RWPE2 (cell line): ENCODE measurements around the gene SUPT3H.

ENCODE experiments used
- ATAC-seq: fragments of 200-7000 bp; cut with Tn5 transposase; 3 replicates; pipeline ENCODE4 v1.9.1; 2021; ENCODE audit warnings: low read depth
- DNase-seq: peaks from one replicate; pipeline ENCODE4 v3.0.0-alpha.2; 2020; ENCODE audit warnings: low spot score
- H3K27ac ChIP-seq: fragments of 450-650 bp; 2 replicates; pipeline ENCODE4 v1.5.1; 2017; ENCODE audit warnings: mild to moderate bottlenecking; ENCODE audit not compliant: poor library complexity, severe bottlenecking
- H3K27me3 ChIP-seq: fragments of 250-450 bp; sonication (Bioruptor Pico); 2 replicates; pipeline ENCODE4 v1.5.1; 2021; ENCODE audit warnings: mild to moderate bottlenecking, moderate library complexity; ENCODE audit not compliant: insufficient read depth, poor library complexity, severe bottlenecking
- H3K36me3 ChIP-seq: fragments of 250-450 bp; sonication (Bioruptor Pico); 2 replicates; pipeline ENCODE4 v1.5.1; 2020; ENCODE audit warnings: low read depth, mild to moderate bottlenecking, moderate library complexity
- H3K4me1 ChIP-seq: fragments of 250-450 bp; sonication (Bioruptor Pico); 2 replicates; pipeline ENCODE4 v1.5.1; 2021; ENCODE audit warnings: mild to moderate bottlenecking, moderate library complexity; ENCODE audit not compliant: insufficient read depth, poor library complexity, severe bottlenecking
- H3K4me3 ChIP-seq: fragments of 250-450 bp; sonication (Bioruptor Pico); 2 replicates; pipeline ENCODE4 v1.5.1; 2021; ENCODE audit warnings: mild to moderate bottlenecking, moderate library complexity; ENCODE audit not compliant: severe bottlenecking
- H3K9me3 ChIP-seq: fragments of 250-450 bp; sonication (Bioruptor Pico); 2 replicates; pipeline ENCODE4 v1.5.1; 2021; ENCODE audit warnings: mild to moderate bottlenecking, moderate library complexity; ENCODE audit not compliant: severe bottlenecking
- TF ChIP-seq, protein P1 (sequence below): fragments of 450-650 bp; IDR thresholded peaks from one replicate; pipeline ENCODE4 v1.5.1; 2017; ENCODE audit warnings: mild to moderate bottlenecking, moderate library complexity; ENCODE audit not compliant: poor library complexity, severe bottlenecking

Gene SUPT3H

DNA sequence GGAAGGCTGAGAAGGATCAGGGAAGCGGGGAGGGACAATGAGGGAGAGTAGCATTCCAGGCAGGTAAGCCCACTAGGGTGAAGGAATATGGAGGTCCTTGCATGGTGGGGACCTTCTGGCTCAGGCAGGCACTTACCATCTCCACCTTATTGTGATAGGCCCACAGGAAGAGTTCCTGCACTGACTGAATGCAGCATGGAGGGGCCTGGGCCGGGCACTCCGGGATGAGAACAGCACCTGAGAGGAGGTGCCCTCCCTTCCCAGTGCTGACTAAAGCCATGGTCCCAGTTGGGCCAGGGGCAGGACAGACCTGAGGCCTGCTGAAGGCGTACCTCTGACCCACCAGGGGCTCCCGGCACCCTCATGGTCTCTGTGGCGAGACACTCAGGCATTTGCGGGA, 597.6 kb downstream of the SUPT3H start:
- Histone ChIP-seq H3K27ac (no peak overlapping the region), H3K27me3 (no peaks in the 10 kb centered on the region), H3K4me3 (no peak overlapping the region), H3K4me1 (no peaks in the 10 kb centered on the region), H3K9me3 (peaks cover 2% of the 10 kb centered on the region), H3K36me3 (no peaks in the 10 kb centered on the region)
- TF ChIP-seq, protein P1, sequence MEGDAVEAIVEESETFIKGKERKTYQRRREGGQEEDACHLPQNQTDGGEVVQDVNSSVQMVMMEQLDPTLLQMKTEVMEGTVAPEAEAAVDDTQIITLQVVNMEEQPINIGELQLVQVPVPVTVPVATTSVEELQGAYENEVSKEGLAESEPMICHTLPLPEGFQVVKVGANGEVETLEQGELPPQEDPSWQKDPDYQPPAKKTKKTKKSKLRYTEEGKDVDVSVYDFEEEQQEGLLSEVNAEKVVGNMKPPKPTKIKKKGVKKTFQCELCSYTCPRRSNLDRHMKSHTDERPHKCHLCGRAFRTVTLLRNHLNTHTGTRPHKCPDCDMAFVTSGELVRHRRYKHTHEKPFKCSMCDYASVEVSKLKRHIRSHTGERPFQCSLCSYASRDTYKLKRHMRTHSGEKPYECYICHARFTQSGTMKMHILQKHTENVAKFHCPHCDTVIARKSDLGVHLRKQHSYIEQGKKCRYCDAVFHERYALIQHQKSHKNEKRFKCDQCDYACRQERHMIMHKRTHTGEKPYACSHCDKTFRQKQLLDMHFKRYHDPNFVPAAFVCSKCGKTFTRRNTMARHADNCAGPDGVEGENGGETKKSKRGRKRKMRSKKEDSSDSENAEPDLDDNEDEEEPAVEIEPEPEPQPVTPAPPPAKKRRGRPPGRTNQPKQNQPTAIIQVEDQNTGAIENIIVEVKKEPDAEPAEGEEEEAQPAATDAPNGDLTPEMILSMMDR: no peak
- no peak for ATAC-seq
- no peak for DNase-seq

DNA sequence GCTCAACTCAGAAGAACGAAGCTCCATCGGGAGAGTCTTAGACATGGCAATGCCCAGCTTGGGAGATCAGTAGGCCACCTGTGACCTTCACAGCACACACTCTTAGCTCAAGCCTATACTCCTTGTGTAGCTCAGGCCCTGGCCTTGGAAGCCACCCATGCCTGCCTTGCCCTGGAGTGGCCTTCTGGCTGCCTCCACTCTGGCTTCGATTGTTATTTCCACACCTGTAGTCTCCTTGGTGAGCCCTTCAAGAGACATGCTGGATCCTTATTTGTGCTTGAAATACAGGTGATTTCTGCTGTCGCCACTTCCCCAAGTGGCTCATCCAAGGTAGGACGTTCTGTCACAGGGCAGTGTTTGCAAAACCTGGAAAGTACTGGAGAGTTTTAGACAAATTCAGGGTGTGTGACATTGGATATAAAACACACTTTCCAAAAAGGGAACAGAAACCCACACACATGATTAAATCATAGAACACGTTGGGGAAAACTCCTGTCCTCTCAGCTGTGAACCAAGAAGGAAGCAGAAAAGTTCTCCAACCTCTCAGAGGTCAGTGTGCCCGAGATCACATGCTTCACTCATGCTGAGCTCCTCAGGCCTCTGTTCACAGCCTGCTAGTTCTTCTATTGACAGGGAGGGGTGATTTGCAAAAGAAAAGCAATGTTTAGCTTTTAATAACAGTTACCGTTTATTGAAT, 598.5 kb downstream of the SUPT3H start:
- TF ChIP-seq, protein P1: no peak
- H3K36me3 ChIP-seq: no peaks in the 10 kb centered on the region
- H3K27me3 ChIP-seq: no peaks in the 10 kb centered on the region
- no peak overlapping the region for H3K27ac ChIP-seq
- H3K9me3 ChIP-seq: no peaks in the 10 kb centered on the region
- no peak for ATAC-seq
- no peak for DNase-seq
- no peak overlapping the region for H3K4me3 ChIP-seq
- H3K4me1 ChIP-seq: no peaks in the 10 kb centered on the region
